Measurements from ENCODE around the gene LIN28A. TPM values are rescaled to one million over a fixed set of nuclear protein-coding genes. Genes with fewer than 3 reads are reported as not detected.
"Not testable (repeated sequence)": the region's sequence is repeated elsewhere in the genome, so short reads cannot be mapped to it uniquely, and the experiment has no call there.

Gene LIN28A
- total RNA-seq, 3 donors from 2014 or later (not counting 1 experiment from before 2014, with no cell fraction given) = not detected

DNA sequence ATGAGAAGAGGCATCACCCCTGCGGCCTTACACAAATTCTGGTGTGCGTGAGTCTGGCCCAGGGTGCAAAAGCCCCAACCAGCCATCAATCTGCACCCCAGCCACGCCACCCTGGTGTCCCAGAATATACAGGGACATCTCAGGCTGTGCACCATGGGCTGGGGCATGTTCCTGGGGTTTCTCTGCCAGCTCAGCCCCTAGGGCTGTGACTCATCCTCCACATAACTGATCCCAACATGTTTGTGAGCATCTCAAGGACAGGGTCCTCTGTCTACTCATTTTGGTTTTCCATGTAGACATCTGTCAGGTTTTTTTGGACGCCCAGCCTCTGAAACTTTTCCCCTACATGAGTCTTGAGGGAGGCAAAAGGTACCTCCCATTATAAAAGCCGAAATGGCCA is 38.6 kb upstream of the LIN28A start:
- Mint-ChIP-seq H3K4me1 (peaks cover 68% of the 10 kb centered on the region in 2 donors), H3K27ac (peak overlapping the region in 1 of 2 donors; percentile 83), H3K27me3 (ENCODE audit: low read depth in 2 of 2) (peaks cover 0 to 12% of the 10 kb centered on the region in 2 donors), H3K4me3 (peak overlapping the region; percentile 83), H3K36me3 (no peaks in the 10 kb centered on the region), H3K9me3 (peaks cover 0 to 3% of the 10 kb centered on the region in 2 donors)
- DNase-seq = no peak
- H3K27me3 ChIP-seq (ENCODE audit: control insufficient read depth, insufficient read depth, low read length) = no peaks in the 10 kb centered on the region
- H3K9me3 ChIP-seq (ENCODE audit: control insufficient read depth, insufficient read depth, low read length) = no peaks in the 10 kb centered on the region
- no peak overlapping the region for H3K27ac ChIP-seq (ENCODE audit: low read length)
- ATAC-seq = no peak
- intact Hi-C loops (cut with micrococcal nuclease) = loop anchor here (10.0 kb wide), 2 partner anchors 57 to 413 kb away; partner anchors contain the start of genes CD52 and PIGV
- H3K4me1 ChIP-seq (ENCODE audit: control insufficient read depth, insufficient read depth, low read length) = peaks cover 94% of the 10 kb centered on the region
- no peaks in the 10 kb centered on the region for H3K36me3 ChIP-seq (ENCODE audit: control insufficient read depth, insufficient read depth, low read length)
- no peak for TF ChIP-seq CTCF (IDR thresholded peaks at IDR 0.05)
- no peak overlapping the region for H3K4me3 ChIP-seq (ENCODE audit: low read length)
- 94% methylated on average over 5 of the region's 5 CpGs for WGBS (ENCODE audit: insufficient coverage)

- Mint-ChIP-seq H3K27me3 (ENCODE audit: low read depth in 2 of 2) (peaks cover 0 to 12% of the 10 kb centered on the region in 2 donors), H3K4me3 (peak within 1 kb of the TSS; percentile 83), H3K4me1 (peaks cover 73 to 74% of the 10 kb centered on the region in 2 donors), H3K27ac (peak within 1 kb of the TSS; percentile 78 to 83)
- not testable (repeated sequence) for H3K27ac ChIP-seq (ENCODE audit: low read length); ATAC-seq; DNase-seq; H3K36me3 ChIP-seq (ENCODE audit: control insufficient read depth, insufficient read depth, low read length); H3K4me3 ChIP-seq (ENCODE audit: low read length); H3K36me3 Mint-ChIP-seq; H3K27me3 ChIP-seq (ENCODE audit: control insufficient read depth, insufficient read depth, low read length); H3K9me3 Mint-ChIP-seq; H3K9me3 ChIP-seq (ENCODE audit: control insufficient read depth, insufficient read depth, low read length)
- intact Hi-C loops (cut with micrococcal nuclease) = loop anchor here (10.0 kb wide), 2 partner anchors 58 to 412 kb away; partner anchors contain the start of genes CD52 and PIGV
- 85% methylated on average over 3 of the region's 3 CpGs for WGBS (ENCODE audit: insufficient coverage)
- peaks cover 94% of the 10 kb centered on the region for H3K4me1 ChIP-seq (ENCODE audit: control insufficient read depth, insufficient read depth, low read length)
Measured at GRCh38 chr1:26372611-26373010, 38.0 kb upstream of the LIN28A start, which contains the start of gene ZNF683. Gene ZNF683 (minus strand): TSS chr1:26372750. CDS start chr1:26368571, 4,179 bp downstream.

GRCh38 chr1:26373281-26373680 is 37.3 kb upstream of the LIN28A start:
- ATAC-seq (peak in 2 of 3 donors; percentile 20 to 41), DNase-seq (peak in 1 of 2 donors; percentile 71)
- Mint-ChIP-seq H3K36me3 (no peaks in the 10 kb centered on the region), H3K27me3 (ENCODE audit: low read depth in 2 of 2) (peaks cover 0 to 12% of the 10 kb centered on the region in 2 donors), H3K27ac (peak overlapping the region; percentile 78 to 83), H3K9me3 (peaks cover 0 to 3% of the 10 kb centered on the region in 2 donors), H3K4me3 (peak overlapping the region; percentile 83), H3K4me1 (peaks cover 80% of the 10 kb centered on the region in 2 donors)
- H3K4me3 ChIP-seq (ENCODE audit: low read length) = no peak overlapping the region
- no peaks in the 10 kb centered on the region for H3K27me3 ChIP-seq (ENCODE audit: control insufficient read depth, insufficient read depth, low read length)
- H3K36me3 ChIP-seq (ENCODE audit: control insufficient read depth, insufficient read depth, low read length) = no peaks in the 10 kb centered on the region
- WGBS (ENCODE audit: insufficient coverage) = 49% methylated on average over 3 of the region's 4 CpGs
- no peak for TF ChIP-seq CTCF (IDR thresholded peaks at IDR 0.05)
- H3K9me3 ChIP-seq (ENCODE audit: control insufficient read depth, insufficient read depth, low read length) = no peaks in the 10 kb centered on the region
- H3K4me1 ChIP-seq (ENCODE audit: control insufficient read depth, insufficient read depth, low read length) = peaks cover 94% of the 10 kb centered on the region
- intact Hi-C loops (cut with micrococcal nuclease) = loop anchor here (10.0 kb wide), 2 partner anchors 58 to 412 kb away; partner anchors contain the start of genes CD52 and PIGV
- H3K27ac ChIP-seq (ENCODE audit: low read length) = no peak overlapping the region

- Mint-ChIP-seq H3K36me3 (no peaks in the 10 kb centered on the region), H3K4me3 (peak overlapping the region; percentile 83), H3K27me3 (ENCODE audit: low read depth in 2 of 2) (peaks cover 0 to 12% of the 10 kb centered on the region in 2 donors), H3K27ac (peak overlapping the region; percentile 78 to 83), H3K9me3 (peaks cover 0 to 3% of the 10 kb centered on the region in 2 donors), H3K4me1 (peaks cover 85% of the 10 kb centered on the region in 2 donors)
- H3K27ac ChIP-seq (ENCODE audit: low read length) = no peak overlapping the region
- no peak for TF ChIP-seq CTCF (IDR thresholded peaks at IDR 0.05)
- no peak overlapping the region for H3K4me3 ChIP-seq (ENCODE audit: low read length)
- H3K4me1 ChIP-seq (ENCODE audit: control insufficient read depth, insufficient read depth, low read length) = peaks cover 96% of the 10 kb centered on the region
- intact Hi-C loops (cut with micrococcal nuclease) = loop anchor here (10.0 kb wide), 2 partner anchors 59 to 411 kb away; partner anchors contain the start of genes CD52 and PIGV
- H3K27me3 ChIP-seq (ENCODE audit: control insufficient read depth, insufficient read depth, low read length) = no peaks in the 10 kb centered on the region
- WGBS (ENCODE audit: insufficient coverage) = 33% methylated on average over 2 of the region's 2 CpGs
- H3K9me3 ChIP-seq (ENCODE audit: control insufficient read depth, insufficient read depth, low read length) = no peaks in the 10 kb centered on the region
- DNase-seq (no peak), ATAC-seq (no peak)
- no peaks in the 10 kb centered on the region for H3K36me3 ChIP-seq (ENCODE audit: control insufficient read depth, insufficient read depth, low read length)
Measured at GRCh38 chr1:26373789-26374188, 36.8 kb upstream of the LIN28A start.

DNA sequence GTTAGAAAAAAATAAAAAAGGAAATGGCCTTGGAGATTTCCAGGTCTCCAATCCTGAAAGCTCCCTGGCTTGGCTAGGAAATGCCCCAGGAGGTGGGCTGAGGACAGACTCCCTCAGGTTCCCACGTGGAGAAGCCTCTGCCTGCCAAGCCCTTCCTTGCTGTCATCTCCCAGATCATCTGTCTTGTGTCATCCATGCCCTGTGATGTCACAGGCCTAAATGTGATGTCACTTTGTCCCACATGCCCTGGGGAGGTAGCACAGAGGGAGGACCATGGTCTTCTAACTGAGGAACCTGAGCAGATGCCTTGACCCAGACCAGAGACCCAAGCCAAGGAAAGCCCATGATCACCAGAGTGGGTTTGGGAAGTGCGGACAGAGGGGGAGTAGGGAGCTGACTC is 36.3 kb upstream of the LIN28A start:
- H3K36me3 ChIP-seq (ENCODE audit: control insufficient read depth, insufficient read depth, low read length); DNase-seq; ATAC-seq; H3K9me3 ChIP-seq (ENCODE audit: control insufficient read depth, insufficient read depth, low read length); H3K4me3 ChIP-seq (ENCODE audit: low read length); H3K9me3 Mint-ChIP-seq; H3K36me3 Mint-ChIP-seq; H3K27me3 ChIP-seq (ENCODE audit: control insufficient read depth, insufficient read depth, low read length): not testable (repeated sequence)
- peak overlapping the region; percentile 83 for H3K4me3 Mint-ChIP-seq
- peak overlapping the region; percentile 83 to 93 for H3K27ac Mint-ChIP-seq
- H3K27ac ChIP-seq (ENCODE audit: low read length) = peak overlapping the region; percentile 11
- intact Hi-C loops (cut with micrococcal nuclease) = loop anchor here (10.0 kb wide), 2 partner anchors 60 to 410 kb away; partner anchors contain the start of genes CD52 and PIGV
- H3K27me3 Mint-ChIP-seq (ENCODE audit: low read depth in 2 of 2) = peaks cover 0 to 12% of the 10 kb centered on the region in 2 donors
- peaks cover 88% of the 10 kb centered on the region in 2 donors for H3K4me1 Mint-ChIP-seq
- 79% methylated on average over 2 of the region's 2 CpGs for WGBS (ENCODE audit: insufficient coverage)
- peaks cover 96% of the 10 kb centered on the region for H3K4me1 ChIP-seq (ENCODE audit: control insufficient read depth, insufficient read depth, low read length)

Data from natural killer cell (primary cell).